Astrocyte (in vitro differentiated cells and primary cell): ENCODE results near the gene NFIL3.

Experiments used
- CTCF ChIP-seq: IDR thresholded peaks from 2 replicates; pipeline ENCODE4 v1.5.1; 2011; ENCODE audit warnings: low read depth, mild to moderate bottlenecking, inconsistent platforms, low read length, moderate library complexity; ENCODE audit not compliant: insufficient read depth
- EZH2 ChIP-seq: IDR thresholded peaks from 2 replicates; pipeline ENCODE4 v1.6.1; 2012; ENCODE audit warnings: mild to moderate bottlenecking, low read length, inconsistent platforms; ENCODE audit not compliant: insufficient read depth

DNA sequence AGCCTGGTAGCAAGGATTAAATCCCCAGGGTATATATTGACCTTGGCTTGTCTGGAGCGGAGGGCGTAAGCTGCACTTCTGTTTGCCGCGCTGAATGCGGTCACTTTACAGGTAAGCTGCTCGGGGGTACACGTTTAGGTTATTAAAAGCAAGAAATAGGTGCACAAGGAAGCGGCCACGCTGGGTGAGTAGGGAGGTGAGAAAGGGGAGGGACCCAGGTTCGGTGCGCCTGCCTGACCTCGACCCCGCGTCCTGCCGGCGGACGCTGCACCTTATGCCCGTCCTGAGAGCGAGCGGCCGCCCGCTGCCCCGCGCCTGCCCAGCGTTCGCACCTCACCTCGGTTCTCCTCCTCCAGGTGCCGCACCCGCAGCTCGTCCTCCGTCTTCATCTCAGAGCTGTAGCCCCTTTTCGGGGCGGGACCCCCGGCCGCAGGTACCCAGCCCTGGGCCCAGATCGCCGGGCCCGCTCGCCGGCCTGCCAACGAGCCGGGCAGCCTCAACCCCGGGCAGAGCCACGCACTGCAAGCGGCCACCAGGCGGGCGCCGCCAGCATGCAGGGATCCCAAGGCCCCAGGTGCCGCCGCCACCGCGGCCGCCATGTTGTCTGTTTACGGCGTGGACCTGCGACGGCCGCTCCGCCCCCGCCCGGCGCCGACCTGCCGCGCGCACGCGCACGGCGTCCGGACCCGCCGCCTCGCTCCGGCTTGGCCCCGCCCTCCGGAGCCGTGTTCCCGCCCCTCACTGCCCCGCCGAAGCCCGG lies 62.2 kb downstream of the NFIL3 start, which contains the start of gene AUH:
- TF ChIP-seq CTCF = no peak
- TF ChIP-seq EZH2 = no peak
